CD4-positive, alpha-beta T cell treated with Interleukin-6 at 100 ng/mL for 8 hours (primary cell): ENCODE results near the gene IPO4.
A peak's percentile ranks its signal among the peaks of the same experiment; 100 is the strongest.

Experiments
- DNase-seq: peaks from one replicate; pipeline ENCODE4 v3.0.0-alpha.2; 2020; ENCODE audit warnings: mixed read lengths, low spot score

The IPO4 gene

DNA sequence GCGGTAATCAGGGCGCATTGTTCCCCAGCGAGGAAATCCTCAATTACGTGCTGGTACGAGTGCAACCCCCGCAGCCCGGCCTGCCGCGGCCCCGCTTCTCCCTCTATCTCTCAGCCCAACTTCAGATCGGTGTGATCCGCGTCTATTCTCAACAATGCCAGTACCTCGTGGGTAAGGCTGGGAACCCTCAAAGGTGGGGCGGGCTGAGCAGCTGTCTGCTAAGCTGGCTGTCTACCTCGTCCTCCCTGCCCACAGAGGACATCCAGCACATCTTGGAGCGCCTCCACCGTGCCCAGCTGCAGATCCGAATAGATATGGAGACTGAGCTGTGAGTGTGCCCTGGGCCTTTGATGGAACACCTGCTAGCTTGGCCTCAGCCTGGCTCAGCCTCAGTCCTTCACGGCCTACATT lies 15.7 kb downstream of the IPO4 start:
- DNase-seq = no peak

- no peak for DNase-seq
Observed at GRCh38 chr14:24172261-24172860, 16.3 kb downstream of the IPO4 start.

DNA sequence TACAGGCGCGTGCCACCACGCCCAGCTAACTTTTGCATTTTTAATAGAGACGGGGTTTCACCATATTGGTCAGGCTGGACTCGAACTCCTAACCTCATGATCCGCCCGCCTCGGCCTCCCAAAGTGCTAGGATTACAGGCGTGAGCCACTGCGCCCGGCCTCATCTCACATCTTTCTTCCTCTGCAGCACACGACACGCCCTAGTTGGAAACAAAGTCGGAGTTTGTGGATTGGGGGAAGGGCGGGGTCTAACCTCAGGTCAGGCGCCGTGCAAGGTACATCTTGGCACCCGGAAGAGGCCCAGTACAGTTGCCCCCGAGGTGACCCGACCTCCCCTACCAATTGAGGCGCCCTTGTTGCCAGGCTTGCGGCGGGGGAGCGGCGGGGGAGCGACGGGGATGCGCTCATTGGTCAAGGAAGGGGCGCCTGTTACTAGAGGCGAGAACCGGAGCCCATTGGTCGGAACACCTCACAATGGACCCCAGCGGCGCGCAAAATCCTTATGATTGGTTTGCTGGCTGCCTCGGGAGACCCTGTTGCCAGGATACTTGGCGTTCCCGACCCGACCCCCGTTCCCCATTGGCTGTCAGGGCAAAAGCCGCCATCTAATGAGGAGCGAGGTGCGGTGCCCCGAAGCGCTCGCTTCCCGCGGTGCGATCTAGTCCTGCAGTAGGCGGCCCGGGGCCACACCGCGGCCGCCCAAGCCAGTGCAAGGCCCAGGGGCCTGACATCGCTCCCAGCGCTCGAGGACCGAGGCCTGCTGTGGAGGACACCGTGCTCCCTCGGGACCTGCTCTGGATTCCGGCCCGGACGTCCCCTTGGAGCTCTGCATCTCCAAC lies 17.0 kb downstream of the IPO4 start, which contains the start of gene REC8:
Gene REC8 (plus strand): TSS at position 659 of the 839 bp plus-strand sequence. CDS start 473 bp downstream, outside the sequence.
- DNase-seq = peak; percentile 73

- DNase-seq = no peak
Observed at GRCh38 chr14:24167469-24168114, 21.0 kb downstream of the IPO4 start.

DNA sequence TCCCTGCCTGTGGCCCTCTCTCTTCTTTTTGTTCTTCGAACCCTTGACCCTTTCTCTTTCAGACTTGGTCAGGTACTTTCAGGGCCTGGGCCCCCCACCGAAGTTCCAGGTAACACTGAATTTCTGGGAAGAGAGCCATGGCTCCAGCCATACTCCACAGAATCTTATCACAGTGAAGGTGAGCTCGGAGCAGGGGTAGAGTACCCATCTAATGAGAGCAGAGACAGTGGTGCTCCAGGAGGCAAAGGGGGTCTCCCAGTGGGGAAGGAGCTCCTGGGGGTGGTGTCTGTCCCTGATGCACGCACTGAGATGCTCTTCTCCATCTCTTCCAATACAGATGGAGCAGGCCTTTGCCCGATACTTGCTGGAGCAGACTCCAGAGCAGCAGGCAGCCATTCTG lies 22.8 kb downstream of the IPO4 start:
- DNase-seq = no peak

- DNase-seq = no peak
Observed at GRCh38 chr14:24164518-24164991, 24.1 kb downstream of the IPO4 start.

DNA sequence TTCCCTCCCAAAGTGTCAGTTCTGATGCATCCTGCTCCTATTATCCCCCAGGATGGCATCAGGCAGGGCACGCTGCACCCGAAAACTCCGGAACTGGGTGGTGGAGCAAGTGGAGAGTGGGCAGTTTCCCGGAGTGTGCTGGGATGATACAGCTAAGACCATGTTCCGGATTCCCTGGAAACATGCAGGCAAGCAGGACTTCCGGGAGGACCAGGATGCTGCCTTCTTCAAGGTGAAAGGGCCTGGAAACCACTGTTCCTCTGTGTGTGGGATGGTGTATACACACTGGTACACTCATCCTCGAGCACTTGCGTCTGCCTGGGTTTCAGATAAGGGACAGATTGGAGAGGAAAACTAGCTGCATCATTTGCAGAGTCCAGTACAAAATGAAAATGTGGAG lies 26.5 kb downstream of the IPO4 start:
- no peak for DNase-seq

GRCh38 chr14:24160850-24161804 lies 27.5 kb downstream of the IPO4 start, which contains the start of gene IRF9:
TSS of gene IRF9 (plus strand) at chr14:24161265. CDS start at chr14:24162145, 880 bp downstream.
- DNase-seq = peak; percentile 96

GRCh38 chr14:24160499-24160849 lies 28.1 kb downstream of the IPO4 start:
- DNase-seq = no peak

DNA sequence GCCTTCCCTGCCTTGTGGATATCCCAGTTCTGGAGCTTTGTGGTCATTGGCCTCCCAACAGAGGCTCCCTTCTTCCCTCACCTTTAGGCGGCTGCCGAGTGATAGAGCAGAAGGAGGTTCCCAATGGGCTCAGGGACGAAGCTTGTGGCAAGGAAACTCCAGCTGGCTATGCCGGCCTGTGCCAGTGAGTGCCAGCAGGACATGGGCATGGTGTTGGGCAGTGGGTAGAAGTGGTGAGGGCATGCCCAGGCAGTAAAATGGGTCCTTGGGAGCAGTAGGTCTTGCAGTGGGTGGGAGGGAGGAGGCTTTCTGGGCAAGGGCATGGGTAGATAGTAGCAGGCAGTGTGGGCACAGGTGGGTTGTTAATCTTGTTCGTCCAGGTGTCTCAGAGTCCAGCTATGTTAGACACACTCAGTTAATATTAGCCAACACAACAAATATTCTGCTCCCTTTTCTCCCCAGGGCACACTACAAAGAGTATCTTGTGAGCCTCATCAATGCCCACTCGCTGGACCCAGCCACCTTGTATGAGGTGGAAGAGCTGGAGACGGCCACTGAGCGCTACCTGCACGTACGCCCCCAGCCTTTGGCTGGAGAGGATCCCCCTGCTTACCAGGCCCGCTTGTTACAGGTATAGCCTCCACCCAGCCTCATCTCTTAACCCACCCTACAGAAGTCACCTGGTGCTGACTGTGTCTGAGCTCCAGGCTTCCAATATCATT lies 28.7 kb downstream of the IPO4 start:
- no peak for DNase-seq

DNA sequence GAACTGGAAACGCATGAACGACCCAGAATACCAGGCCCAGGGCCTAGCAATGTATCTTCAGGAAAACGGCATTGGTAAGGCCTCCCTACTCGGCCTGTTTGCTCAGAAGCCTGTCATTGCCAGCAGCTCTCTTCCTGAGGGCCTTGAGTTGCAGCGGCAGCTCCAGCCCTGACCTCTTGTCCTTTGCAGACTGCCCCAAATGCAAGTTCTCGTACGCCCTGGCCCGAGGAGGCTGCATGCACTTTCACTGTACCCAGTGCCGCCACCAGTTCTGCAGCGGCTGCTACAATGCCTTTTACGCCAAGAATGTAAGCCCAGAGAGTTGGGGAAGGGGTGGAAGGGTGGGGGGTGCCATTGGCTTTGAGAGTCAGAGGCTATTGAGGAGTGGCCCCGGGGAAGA lies 31.3 kb downstream of the IPO4 start:
- DNase-seq = no peak

- no peak for DNase-seq
Observed at GRCh38 chr14:24156840-24157239, 31.8 kb downstream of the IPO4 start.

GRCh38 chr14:24155100-24155499 lies 33.5 kb downstream of the IPO4 start:
- no peak for DNase-seq

DNA sequence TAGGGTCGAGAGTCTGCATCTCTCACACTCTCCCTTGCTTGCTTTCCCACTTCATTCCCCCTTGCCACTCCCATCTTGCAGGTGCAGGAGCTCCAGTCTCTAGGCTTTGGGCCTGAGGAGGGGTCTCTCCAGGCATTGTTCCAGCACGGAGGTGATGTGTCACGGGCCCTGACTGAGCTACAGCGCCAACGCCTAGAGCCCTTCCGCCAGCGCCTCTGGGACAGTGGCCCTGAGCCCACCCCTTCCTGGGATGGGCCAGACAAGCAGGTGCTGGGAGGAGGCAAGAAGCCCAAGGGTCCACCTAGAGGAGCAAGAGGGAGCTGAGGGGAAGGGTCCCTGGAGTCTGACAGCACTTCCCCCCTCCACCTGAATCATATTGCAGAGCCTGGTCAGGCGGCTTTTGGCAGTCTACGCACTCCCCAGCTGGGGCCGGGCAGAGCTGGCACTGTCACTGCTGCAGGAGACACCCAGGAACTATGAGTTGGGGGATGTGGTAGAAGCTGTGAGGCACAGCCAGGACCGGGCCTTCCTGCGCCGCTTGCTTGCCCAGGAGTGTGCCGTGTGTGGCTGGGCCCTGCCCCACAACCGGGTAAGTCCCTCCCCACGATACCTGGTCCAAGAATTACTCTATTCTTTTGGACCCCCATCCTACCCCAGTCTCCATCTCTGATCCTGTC lies 37.1 kb downstream of the IPO4 start:
- DNase-seq = no peak

DNA sequence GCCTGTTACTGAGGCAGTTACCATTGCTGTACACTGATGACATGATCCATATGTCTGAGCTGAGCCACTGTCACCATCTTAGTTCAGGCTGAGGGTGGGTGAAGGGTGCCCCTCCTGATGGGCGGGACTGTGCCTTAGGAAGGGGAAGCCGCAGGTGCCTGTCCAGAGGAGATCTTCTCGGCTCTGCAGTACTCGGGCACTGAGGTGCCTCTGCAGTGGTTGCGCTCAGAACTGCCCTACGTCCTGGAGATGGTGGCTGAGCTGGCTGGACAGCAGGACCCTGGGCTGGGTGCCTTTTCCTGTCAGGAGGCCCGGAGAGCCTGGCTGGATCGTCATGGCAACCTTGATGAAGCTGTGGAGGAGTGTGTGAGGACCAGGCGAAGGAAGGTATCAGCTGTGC lies 37.6 kb downstream of the IPO4 start:
- DNase-seq = no peak

DNA sequence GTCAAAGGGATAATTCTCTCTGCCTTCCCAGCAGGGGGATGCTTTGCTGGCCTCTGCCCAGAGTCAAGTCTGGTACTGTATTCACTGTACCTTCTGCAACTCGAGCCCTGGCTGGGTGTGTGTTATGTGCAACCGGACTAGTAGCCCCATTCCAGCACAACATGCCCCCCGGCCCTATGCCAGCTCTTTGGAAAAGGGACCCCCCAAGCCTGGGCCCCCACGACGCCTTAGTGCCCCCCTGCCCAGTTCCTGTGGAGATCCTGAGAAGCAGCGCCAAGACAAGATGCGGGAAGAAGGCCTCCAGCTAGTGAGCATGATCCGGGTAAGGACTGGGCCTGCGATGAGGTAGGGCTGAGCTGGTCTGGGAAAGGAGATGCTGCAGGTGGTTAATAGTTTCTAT lies 38.0 kb downstream of the IPO4 start:
- no peak for DNase-seq

DNA sequence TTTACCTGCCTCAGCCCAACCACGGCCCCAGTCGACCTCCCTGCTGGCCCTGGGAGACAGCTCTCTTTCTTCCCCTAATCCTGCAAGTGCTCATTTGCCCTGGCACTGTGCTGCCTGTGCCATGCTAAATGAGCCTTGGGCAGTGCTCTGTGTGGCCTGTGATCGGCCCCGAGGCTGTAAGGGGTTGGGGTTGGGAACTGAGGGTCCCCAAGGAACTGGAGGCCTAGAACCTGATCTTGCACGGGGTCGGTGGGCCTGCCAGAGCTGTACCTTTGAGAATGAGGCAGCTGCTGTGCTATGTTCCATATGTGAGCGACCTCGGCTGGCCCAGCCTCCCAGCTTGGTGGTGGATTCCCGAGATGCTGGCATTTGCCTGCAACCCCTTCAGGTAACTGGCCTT lies 38.6 kb downstream of the IPO4 start:
- no peak for DNase-seq

DNA sequence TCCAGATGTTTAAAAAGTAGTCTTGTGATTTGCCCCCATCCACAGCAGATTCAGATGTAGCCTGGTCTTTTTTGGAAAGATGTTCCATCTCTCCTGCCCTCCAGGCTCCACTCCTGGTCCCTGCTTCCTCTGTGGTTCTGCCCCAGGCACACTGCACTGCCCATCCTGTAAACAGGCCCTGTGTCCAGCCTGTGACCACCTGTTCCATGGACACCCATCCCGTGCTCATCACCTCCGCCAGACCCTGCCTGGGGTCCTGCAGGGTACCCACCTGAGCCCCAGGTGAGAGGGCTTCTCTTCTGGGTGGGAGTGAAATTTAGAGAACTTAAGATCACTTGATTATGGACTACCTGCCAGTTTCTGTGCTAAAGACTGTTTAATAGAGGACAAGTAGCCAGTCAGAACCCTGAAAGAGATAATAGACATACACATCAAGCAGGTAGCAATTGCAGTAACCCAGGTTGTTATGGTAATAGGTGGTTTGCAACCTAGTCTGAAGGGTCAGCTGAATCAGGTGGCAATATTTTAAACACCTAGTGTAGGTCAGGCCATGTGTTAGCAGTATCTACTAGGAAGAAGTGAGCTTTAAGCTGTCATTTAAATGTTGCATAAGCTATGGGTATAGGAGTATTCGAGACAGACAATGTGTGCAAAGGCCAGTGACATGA lies 39.2 kb downstream of the IPO4 start:
- no peak for DNase-seq

- DNase-seq = no peak
Observed at GRCh38 chr14:24147761-24148428, 40.7 kb downstream of the IPO4 start.
